ENCODE measurements around the gene OR1N2.
"Not testable (repeated sequence)": the region's sequence is repeated elsewhere in the genome, so short reads cannot be mapped to it uniquely, and the experiment has no call there.

The OR1N2 gene, protein sequence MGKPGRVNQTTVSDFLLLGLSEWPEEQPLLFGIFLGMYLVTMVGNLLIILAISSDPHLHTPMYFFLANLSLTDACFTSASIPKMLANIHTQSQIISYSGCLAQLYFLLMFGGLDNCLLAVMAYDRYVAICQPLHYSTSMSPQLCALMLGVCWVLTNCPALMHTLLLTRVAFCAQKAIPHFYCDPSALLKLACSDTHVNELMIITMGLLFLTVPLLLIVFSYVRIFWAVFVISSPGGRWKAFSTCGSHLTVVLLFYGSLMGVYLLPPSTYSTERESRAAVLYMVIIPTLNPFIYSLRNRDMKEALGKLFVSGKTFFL

DNA sequence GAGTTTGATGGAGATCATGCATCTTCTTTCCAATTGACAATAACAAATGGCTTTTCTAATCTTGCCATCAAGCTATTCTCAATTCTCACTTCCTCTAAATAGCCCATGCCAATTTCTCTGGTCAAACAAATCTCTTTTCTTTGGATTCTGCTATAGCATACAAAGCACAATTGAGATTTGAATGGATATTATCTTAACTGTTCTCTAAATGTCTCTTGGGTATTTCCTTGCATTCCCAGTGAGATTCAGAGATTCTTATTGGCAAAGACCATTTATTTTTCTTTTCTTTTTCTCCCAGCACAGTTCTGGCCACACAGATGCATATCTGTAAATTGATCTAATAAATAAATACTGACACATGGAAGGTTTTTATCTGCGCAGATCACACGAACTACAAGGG is at the start of gene OR1N2:
TSS of gene OR1N2 (plus strand) at position 301 of the 400 bp plus-strand sequence. CDS start 100 bp downstream, outside the sequence.
- no peak for DNase-seq (ENCODE audit: low spot score)

DNA sequence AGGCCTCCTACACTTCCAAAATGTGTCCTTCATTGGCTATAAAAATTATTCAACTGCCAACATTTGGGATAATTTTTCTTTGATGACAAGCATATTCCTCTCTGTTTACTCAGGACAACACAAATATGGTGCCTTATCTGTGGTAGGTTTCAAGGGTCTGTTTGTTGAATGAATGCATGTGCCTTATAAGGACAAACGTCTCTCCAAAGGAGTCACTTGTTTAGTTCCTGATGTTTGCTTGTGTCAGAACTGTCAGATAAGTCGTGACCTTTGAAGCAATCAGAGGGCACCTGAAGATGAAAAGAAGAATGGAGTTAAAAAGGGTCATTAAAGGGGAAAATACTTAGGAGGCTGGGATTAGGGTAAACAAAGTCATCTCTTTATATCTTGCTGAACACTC is 45.9 kb upstream of the OR1N2 start:
- no peak for DNase-seq (ENCODE audit: low spot score)

DNA sequence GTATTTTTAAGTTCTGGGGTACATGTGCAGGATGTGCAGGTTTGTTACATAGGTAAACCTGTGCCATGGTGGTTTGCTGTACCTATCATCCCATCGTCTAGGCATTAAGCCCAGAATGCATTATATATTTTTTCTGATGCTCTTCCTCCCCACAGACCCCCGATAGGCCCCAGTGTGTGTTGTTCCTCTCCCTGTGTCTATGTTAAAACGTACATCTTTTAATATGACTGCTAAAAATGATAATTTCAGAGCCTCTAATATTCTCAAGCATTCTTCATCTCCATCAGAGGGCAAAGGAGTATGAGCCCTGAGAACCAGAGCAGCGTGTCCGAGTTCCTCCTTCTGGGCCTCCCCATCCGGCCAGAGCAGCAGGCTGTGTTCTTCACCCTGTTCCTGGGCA is 42.4 kb upstream of the OR1N2 start, which contains the start of gene OR1J2:
TSS of gene OR1J2 (plus strand) at position 301 of the 400 bp plus-strand sequence. CDS start at position 301, 0 bp downstream.
- DNase-seq (ENCODE audit: low spot score) = no peak

DNA sequence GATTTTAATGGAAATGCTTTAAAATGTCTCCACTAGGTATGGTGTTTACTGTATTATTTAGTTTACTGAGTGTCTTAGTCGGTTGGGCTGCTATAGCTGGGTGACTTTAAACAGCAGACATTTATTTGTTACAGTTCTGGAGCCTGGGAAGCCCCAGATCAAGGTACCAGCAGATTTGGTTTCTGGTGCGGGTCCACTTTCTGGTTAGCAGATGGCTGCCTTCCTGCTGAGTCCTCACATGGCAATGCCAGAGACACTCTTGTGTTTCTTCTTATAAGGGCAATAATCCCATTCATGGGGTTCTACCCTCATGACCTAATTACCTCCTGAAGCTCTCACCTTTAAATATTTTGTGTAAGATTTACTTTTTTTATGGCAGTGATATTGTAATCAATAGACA is 34.7 kb upstream of the OR1N2 start:
- DNase-seq (ENCODE audit: low spot score) = no peak

DNA sequence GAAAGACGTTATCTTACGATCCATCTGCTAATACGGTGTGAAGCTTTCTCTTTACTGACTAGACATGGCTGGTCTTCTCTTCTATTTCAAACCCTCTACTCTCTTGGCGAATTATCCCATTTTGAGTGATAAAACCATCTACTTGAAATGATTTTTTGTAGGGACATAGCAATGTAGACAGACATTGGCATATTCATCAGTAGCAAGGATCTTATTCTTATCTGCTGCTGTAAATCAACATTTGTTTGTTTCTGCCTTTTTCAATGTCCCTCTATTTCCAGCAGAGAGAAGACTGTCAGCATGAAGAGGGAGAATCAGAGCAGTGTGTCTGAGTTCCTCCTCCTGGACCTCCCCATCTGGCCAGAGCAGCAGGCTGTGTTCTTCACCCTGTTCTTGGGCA is 34.1 kb upstream of the OR1N2 start, which contains the start of gene OR1J4:
TSS of gene OR1J4 (plus strand) at position 301 of the 400 bp plus-strand sequence. CDS start at position 301, 0 bp downstream.
- no peak for DNase-seq (ENCODE audit: low spot score)

DNA sequence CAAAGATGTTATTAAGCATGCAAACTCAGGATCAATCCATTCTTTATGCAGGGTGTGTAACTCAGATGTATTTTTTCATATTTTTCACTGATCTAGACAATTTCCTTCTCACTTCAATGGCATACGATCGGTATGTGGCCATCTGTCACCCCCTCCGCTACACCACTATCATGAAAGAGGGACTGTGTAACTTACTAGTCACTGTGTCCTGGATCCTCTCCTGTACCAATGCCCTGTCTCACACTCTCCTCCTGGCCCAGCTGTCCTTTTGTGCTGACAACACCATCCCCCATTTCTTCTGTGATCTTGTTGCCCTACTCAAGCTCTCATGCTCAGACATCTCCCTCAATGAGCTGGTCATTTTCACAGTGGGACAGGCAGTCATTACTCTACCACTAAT is 33.5 kb upstream of the OR1N2 start:
- no peak for DNase-seq (ENCODE audit: low spot score)

DNA sequence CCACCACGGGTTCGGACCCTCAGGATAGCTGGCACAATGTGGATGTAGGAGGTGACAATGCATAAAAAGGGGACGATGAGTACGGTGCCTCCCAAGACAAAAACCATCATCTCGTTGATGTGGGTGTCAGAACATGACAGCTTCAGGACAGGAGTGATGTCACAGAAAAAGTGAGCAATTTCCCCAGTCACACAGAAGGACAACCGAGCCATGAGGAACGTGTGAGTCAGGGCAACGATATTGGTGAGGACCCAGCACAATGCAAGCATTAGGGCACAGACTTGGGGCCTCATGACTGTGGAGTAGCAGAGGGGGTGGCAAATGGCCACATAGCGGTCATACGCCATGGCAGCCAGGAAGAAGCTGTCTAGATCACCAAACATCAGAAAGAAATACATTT is 26.3 kb upstream of the OR1N2 start:
- DNase-seq (ENCODE audit: low spot score) = no peak

DNA sequence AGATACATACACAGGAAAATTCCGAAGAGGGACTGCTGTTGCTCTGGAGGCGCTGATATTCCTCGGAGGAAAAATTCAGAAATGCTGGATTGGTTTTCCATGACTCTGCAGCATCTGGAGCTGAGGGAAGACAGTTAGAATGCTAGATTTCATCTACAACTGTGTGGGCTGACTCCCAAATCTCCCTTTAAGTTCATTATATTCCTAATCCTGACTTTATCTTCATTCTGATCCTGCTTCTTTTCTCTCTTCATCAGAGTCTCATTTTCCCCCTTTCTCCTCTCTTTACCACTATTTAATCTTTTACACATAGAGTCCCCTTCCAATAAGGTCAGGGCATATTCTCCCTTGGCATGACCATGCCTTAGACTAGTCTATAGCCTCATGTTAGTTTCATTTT is 25.7 kb upstream of the OR1N2 start, which contains the start of gene OR1N1:
TSS of gene OR1N1 (minus strand) at position 101 of the 400 bp plus-strand sequence. CDS start at position 101, 0 bp downstream.
- no peak for DNase-seq (ENCODE audit: low spot score)

DNA sequence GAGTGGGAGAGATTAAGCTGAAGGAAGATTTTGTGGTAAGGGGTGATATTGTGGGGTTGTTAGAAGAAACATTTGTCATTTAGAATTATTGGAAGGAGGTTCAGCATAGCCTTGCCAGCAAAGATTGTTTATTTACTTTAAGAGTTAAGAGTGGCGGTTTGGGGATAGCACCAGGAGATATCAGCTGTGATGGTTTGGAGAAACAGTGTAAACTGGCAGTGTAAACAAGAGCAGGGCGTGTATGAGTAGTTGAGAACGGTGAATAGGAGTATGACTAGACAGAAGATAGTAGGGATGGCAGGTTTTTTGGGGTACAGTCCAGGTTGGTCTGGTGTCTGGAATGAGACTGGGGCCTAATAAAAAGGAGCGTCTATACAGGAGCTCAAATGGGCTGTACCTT is 21.8 kb upstream of the OR1N2 start:
- not testable (repeated sequence) for DNase-seq (ENCODE audit: low spot score)

DNA sequence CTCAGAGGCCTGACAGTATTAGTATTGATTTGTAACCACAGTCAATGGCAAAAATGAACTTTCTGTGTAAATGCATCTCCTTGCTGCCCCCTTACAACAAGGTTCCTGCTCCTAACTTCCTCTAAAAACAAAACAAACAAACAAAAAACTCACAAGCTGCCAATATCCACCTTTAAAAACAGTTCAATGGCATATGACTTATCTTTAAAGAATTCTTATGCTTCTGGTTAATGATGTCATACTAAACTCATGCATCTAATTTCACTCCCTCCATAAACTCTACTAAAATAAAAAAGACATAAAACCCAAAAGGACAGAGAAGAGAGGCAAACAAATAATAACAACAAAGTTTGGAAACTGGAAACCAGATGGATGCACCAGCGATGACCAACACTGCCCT is 16.8 kb upstream of the OR1N2 start:
- no peak for DNase-seq (ENCODE audit: low spot score)

DNA sequence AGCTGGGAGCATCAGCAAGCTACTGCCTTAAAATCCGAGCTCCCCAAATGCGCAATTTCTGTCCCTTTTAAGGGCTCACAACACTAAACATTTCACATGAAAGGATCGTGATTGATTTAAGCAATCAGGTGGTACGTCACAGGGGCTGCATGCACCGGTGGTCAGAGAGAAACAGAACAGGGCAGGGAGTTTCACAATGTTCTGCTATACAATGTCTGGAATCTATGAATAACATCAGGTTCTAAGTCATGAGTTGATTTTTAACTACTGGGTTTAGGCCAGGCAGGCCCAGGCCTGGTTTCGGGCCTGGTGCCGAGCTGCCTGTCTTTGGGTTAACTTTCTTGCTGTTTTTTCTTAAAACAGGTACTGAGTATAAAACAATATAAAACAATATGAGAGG is 15.8 kb upstream of the OR1N2 start:
- DNase-seq (ENCODE audit: low spot score) = not testable (repeated sequence)

DNA sequence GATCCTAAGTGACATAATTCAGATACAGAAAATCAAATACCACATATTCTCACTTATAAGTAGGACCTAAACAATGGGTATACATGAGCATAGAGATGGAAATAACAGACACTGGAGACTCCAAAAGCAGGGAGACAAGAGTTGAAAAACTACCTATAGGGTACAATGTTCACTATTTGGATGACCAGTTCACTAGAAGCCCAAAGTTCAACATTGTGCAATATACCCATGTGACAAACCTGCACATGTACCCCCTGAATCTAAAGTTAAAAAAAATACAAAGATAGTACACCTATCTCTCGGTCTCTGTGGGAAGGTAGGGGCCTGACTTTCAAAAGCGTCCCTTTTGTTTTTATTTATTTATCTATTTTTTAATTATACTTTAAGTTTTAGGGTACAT is 14.2 kb upstream of the OR1N2 start:
- no peak for DNase-seq (ENCODE audit: low spot score)

DNA sequence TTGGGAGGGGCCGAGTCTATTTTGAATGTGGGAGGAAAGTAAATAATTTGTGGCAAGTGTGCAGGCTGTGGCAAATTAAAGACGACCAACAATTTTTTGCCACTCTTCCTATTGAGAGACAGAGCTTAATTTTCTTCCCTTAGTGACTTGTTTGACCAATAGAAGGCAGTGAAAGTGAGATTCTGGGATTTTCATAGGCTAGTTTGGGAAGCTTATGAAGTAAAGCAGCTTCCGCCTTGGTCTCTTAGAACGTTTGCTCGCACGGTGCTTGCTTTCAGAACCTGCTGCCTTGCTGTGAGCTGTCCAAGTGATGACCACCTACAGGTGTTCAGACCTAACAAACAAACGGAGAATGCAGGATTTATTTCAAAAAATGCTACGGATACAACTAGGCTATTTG is 6.7 kb upstream of the OR1N2 start:
- no peak for DNase-seq (ENCODE audit: low spot score)

DNA sequence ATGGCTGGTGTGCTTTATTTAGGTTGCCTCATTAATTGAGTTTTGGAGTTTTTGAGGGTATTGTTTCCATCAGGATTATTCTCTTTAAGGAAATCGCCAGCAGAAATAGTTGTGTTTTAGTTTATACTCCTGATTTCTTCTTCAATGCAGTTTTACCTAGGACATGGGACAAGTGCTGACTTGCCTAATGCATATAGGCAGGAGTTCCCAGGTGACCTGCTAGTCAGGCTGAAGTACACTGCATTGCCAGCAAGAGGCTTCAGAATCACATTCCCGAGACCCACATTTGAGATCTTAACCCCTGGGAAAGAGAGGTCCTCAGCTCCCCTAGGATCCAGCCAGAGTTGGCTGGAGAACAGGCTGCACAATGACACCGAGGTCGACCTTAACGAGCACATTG is 1.5 kb upstream of the OR1N2 start:
- no peak for DNase-seq (ENCODE audit: low spot score)

DNA sequence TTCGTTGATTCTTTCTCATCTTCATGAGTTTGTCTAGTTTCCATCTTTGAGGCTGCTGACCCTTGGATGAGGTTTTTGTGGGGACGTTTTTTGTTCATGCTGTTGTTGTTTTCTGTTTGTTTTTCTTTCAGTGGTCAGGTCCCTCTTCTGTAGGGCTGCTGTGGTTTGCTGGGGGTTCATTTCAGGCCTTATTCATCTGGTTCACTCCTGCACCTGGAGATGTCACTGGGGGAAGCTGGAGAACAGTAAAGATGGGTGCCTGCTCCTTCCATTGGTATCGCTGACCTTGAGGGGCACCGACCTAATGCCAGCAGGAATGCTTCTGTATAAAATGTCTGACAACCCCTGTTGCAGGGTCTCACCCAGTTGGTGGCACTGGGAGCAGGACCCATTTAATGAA is 8.5 kb downstream of the OR1N2 start:
- DNase-seq (ENCODE audit: low spot score) = no peak

DNA sequence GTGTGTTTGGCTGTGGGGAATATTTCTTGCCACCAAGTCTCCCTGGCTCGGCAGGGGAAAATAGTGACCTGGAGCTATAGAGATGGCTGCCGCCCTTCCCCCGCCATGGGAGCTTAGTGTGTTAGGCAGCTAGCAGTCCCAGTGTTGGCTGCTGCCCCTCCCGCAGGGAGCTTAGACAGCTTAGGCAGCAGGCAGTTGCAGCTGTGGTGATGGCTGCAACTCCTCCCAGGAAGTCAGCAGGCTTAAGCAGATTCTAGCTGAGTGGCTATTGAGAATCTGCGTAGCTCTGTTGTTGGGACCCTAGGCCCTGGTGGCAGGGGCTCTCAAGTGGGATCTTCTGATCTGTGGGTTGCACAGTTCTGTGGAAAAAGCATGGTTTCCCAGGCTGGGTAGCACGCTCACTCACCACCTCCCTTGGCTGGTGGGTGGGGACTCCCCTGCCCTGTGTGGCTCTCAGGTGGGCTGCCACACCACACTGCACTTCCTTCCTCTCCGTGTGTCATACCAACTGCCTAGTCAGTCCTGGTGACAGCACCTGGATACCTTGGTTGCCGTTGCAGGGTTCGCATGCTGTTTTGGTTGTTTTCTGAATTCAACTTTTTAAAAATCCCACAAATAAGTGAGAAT is 9.3 kb downstream of the OR1N2 start:
- DNase-seq (ENCODE audit: low spot score) = no peak

DNA sequence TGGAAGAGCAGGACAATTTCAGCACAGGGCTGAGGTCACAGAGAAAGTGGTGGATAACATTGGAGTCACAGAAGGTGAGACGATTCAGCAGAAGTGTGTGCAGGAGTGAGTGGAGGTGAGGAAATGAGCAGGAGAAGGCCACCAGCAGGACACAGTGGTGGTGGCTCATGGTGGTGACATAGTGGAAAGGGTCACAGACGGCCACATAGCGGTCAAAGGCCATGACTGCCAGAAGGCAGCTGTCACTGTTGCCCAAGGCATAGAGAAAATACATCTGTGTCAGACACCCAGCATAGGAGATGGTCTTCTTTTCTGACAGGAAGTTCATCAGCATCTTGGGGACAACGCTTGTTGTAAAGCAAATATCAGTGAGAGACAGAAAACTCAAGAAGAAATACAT is 15.0 kb downstream of the OR1N2 start:
- DNase-seq (ENCODE audit: low spot score) = no peak

DNA sequence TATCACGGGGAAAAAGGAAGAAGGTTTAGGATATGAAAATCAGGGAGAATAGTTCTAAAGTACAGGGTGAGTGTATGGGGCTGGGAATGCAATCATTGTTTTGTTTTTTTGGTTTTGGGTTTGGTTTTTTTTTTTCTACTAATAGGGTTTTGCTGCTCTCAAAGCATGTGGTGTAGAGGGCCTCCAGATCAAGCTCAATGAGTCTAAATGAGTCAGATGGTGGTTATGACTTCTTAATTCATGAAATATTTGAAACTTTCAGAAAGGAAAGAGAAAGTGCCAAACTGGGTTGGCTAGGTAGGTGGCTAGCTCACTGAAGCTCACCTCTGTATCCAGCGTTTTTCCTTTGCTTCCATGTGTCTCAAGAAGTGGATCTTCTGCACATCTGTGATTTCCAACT is 19.5 kb downstream of the OR1N2 start:
- no peak for DNase-seq (ENCODE audit: low spot score)

DNA sequence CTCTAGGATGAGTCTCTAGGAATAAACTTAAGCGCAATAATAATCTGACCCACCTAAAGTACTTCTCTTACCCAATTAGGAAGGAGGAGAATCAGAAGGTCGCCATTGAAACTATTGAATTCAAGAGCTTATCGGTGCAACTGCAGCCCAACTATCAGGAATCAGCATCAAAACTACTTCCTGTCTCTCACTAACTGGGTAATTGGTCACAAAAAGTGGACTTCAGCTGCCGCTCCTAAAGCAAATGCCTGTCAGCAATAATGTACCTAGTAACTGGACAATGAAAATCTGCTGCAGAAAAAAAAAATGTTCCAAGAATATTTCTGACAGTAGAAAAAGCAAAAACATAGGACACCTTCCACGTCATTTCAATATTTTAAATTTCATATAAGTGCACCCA is 27.0 kb downstream of the OR1N2 start:
- DNase-seq (ENCODE audit: low spot score) = no peak

DNA sequence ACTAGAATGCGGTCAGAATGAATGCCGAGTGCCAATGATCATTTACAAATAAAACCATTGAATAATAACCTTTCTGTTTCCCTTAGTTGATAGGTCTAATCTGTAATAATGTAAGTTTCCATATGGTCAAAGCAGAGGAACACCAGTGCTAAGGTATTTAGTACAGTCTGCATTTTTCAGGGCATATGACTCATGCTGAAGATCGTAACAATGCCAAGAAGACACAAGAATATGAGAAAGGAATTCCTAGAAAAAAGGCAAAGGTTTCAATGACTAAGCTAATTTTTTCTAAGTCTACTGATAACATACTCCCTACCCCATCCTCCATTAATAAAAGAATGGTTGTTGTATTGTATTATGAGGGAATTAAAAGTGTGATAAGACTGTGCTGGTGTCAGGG is 27.4 kb downstream of the OR1N2 start:
- DNase-seq (ENCODE audit: low spot score) = no peak

DNA sequence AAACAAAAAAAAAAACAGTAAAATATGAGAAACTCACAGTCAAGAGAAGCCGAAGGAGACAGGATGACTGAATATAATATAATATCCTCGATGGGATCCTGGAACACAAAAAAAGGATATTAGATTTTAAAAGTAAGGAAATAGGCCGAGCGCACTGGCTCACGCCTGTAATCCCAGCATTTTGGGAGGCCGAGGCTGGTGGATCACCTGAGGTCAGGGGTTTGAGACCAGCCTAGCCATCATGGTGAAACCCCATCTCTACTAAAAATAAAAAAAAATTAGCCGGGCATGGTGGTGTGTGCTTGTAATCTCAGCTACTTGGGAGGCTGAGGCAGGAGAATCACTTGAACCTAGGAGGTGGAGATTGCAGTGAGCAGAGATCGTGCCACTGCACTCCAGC is 30.4 kb downstream of the OR1N2 start, which contains the start of gene OR1L8:
TSS of gene OR1L8 (minus strand) at position 101 of the 400 bp plus-strand sequence. CDS start 14,907 bp downstream, outside the sequence.
- DNase-seq (ENCODE audit: low spot score) = not testable (repeated sequence)
